Breast epithelium (tissue), 4 donors: Measurements from ENCODE around the gene OCIAD2. TPM values are rescaled to one million over a fixed set of nuclear protein-coding genes. Genes with fewer than 3 reads are reported as not detected.

Experiments used
- DNase-seq, 2 donors: peaks; one replicate each; pipeline ENCODE4 v3.0.0-alpha.2; 2019; ENCODE audit warnings: low spot score in 2 of 2
- H3K27ac ChIP-seq, 2 donors: fragments of 200-600 bp; sonication (generic) in 1 of 2; one replicate each; pipeline ENCODE4 v1.5.1; 2016 to 2019; ENCODE audit warnings: mild to moderate bottlenecking in 1 of 2
- H3K27me3 ChIP-seq, 2 donors: fragments of 200-600 bp; sonication (generic) in 1 of 2; one replicate each; pipeline versions ENCODE4 v1.5.1 to v1.6.0; 2017 to 2019; ENCODE audit warnings: control low read depth in 1 of 2, mild to moderate bottlenecking in 1 of 2
- H3K36me3 ChIP-seq: fragments of 200-600 bp; one replicate; pipeline ENCODE4 v1.5.1; 2019
- H3K4me1 ChIP-seq, 2 donors: fragments of 200-600 bp; sonication (generic); one replicate each; pipeline ENCODE4 v1.5.1; 2016 to 2019; ENCODE audit warnings: control low read depth in 1 of 2
- H3K4me3 ChIP-seq, 3 donors: fragments of 200-600 bp; sonication (generic); 1 replicate in 2 of 3; 2 replicates in 1 of 3; pipeline ENCODE4 v1.5.1; 2016 to 2019; ENCODE audit warnings: mild to moderate bottlenecking in 3 of 3, moderate library complexity in 2 of 3
- H3K9me3 ChIP-seq, 2 donors: fragments of 200-600 bp; sonication (generic) in 1 of 2; one replicate each; pipeline ENCODE4 v1.5.1; 2016 to 2019; ENCODE audit warnings: control low read depth in 1 of 2
- POLR2A ChIP-seq: fragments of 450-650 bp; IDR thresholded peaks from one replicate; pipeline ENCODE4 v1.6.1; 2016; ENCODE audit warnings: antibody characterized with exemption, mild to moderate bottlenecking, moderate library complexity
- POLR2AphosphoS5 ChIP-seq, 3 donors: sonication (generic); formaldehyde crosslinking; IDR thresholded peaks; one replicate each; pipeline ENCODE4 v1.6.1; 2017; ENCODE audit warnings: antibody characterized with exemption in 3 of 3
- intact Hi-C: fragments of 100-400 bp; cut with DNase I; formaldehyde crosslinking; loops from one replicate; pipeline ENCODE4 v1.15.1; 2023; ENCODE audit warnings: low total_unique reads
- total RNA-seq, 3 donors: library from RNA; depleted of rRNA; stranded (reverse); fragments of >200 nt; gene quantifications; one replicate each; pipeline ENCODE4 v1.1.0, GENCODE V29; 2016
- TF ChIP-seq, protein P1 (sequence below), 3 donors: fragments of 450-650 bp; IDR thresholded peaks; one replicate each; pipeline ENCODE4 v1.5.1; 2016 to 2017; ENCODE audit warnings: antibody characterized with exemption in 3 of 3, mild to moderate bottlenecking in 3 of 3, moderate library complexity in 3 of 3

Gene OCIAD2
- total RNA-seq, 3 donors from 2014 or later, result 9.2 to 22.0 (median 9.9) TPM

DNA sequence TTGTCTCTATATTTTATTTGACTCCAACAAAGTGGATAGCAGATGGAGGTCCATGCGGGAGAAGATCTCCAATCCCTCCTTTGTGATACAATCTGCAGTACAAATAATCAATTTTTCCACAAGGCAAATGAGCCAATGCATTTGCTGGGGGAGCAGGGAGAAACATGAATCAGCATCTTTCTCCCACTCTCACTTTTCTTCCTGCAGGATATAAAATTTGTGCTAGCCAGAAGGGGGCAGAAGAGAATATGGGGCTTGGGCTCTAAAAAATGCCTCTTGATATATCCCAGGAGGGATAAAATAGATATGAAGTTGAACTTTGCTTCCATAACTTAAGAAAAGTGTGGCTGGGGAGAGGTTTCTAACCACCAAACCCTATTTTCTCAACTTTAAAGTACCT is 41.2 kb upstream of the OCIAD2 start:
- Histone ChIP-seq H3K4me3 (no peak overlapping the region), H3K9me3 (peaks cover 0 to 17% of the 10 kb centered on the region in 2 donors), H3K36me3 (no peaks in the 10 kb centered on the region), H3K4me1 (no peaks in the 10 kb centered on the region), H3K27ac (no peak overlapping the region), H3K27me3 (no peaks in the 10 kb centered on the region)
- intact Hi-C loops, result no loop called here
- DNase-seq, result no peak
- TF ChIP-seq, protein P1, sequence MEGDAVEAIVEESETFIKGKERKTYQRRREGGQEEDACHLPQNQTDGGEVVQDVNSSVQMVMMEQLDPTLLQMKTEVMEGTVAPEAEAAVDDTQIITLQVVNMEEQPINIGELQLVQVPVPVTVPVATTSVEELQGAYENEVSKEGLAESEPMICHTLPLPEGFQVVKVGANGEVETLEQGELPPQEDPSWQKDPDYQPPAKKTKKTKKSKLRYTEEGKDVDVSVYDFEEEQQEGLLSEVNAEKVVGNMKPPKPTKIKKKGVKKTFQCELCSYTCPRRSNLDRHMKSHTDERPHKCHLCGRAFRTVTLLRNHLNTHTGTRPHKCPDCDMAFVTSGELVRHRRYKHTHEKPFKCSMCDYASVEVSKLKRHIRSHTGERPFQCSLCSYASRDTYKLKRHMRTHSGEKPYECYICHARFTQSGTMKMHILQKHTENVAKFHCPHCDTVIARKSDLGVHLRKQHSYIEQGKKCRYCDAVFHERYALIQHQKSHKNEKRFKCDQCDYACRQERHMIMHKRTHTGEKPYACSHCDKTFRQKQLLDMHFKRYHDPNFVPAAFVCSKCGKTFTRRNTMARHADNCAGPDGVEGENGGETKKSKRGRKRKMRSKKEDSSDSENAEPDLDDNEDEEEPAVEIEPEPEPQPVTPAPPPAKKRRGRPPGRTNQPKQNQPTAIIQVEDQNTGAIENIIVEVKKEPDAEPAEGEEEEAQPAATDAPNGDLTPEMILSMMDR (IDR thresholded peaks at IDR 0.05), result no peak
- TF ChIP-seq POLR2AphosphoS5 (IDR thresholded peaks at IDR 0.05) (no peak), POLR2A (no peak)

DNA sequence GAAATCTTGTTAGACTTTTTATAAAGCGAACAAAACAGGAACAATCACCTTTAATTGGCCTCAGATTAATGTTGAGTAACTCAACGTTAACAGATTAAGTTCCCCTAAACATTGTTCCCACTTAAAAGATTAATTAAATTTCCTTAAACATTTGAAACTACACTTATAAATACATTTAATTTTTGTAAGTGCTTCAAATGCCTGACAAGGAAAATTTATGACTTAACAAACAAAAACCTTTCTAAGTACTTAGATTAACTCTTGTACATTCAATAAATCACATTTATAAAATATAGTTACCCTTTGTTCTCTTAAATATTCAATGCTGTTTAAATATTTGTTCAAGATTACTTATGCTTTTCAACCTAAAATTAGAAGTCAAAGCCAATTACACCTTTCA is 39.4 kb upstream of the OCIAD2 start:
- TF ChIP-seq POLR2AphosphoS5 (IDR thresholded peaks at IDR 0.05) (no peak), POLR2A (no peak)
- TF ChIP-seq, protein P1 (IDR thresholded peaks at IDR 0.05), result no peak
- Histone ChIP-seq H3K27ac (no peak overlapping the region), H3K36me3 (no peaks in the 10 kb centered on the region), H3K9me3 (peaks cover 0 to 1% of the 10 kb centered on the region in 2 donors), H3K4me3 (no peak overlapping the region), H3K4me1 (no peaks in the 10 kb centered on the region), H3K27me3 (no peaks in the 10 kb centered on the region)
- intact Hi-C loops, result no loop called here
- no peak for DNase-seq

DNA sequence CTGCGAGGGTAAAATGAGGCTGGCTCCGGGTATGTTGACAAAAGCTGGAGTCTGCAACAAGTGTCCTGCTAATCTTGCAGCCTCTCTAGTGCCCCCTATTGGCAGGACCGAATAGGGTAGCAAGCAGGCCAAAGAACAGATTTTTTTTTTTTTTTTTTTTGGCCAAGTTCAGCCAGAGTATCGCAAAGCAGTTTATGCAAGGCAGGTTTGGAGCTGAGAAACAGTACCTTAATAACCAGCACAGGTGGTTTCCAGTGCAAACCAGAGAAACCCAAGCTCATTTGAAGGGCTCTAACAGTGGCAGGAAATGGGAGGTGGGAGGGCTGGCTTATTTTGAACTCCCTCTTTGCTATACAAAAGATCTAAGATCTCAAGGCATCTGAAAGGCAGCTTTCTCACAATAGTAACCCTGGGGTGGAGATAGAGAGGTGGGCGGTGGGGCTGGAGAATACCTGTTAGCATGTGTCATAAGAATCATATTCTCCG is 38.2 kb upstream of the OCIAD2 start:
- Histone ChIP-seq H3K27ac (no peak overlapping the region), H3K4me1 (no peaks in the 10 kb centered on the region), H3K4me3 (no peak overlapping the region), H3K27me3 (no peaks in the 10 kb centered on the region), H3K9me3 (no peaks in the 10 kb centered on the region), H3K36me3 (no peaks in the 10 kb centered on the region)
- TF ChIP-seq, protein P1 (IDR thresholded peaks at IDR 0.05), result no peak
- no peak for TF ChIP-seq POLR2A
- no peak for TF ChIP-seq POLR2AphosphoS5 (IDR thresholded peaks at IDR 0.05)
- DNase-seq, result no peak
- intact Hi-C loops, result no loop called here

DNA sequence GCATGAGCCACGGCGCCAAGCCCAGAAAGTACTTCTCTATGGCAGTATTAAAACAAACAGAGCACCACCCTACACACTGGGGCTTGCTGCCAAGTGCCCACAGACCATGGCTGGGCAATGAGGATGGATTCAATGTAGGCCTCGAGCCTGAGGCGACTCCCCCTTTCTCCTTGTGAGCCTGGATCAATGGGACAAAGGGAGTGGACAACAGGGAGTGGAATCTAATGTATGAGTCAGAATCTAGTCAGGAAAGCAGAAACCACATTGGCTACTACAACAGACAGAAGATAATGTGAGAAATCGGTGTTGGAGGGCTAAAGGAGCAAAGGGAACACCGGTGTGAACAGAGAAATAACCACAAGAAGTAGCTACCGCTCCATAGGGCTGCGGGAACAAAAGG is 37.7 kb upstream of the OCIAD2 start:
- DNase-seq, result no peak
- H3K4me3 ChIP-seq, result no peak overlapping the region
- no peak overlapping the region for H3K27ac ChIP-seq
- no peak for TF ChIP-seq POLR2A
- TF ChIP-seq, protein P1 (IDR thresholded peaks at IDR 0.05), result no peak
- no peak for TF ChIP-seq POLR2AphosphoS5 (IDR thresholded peaks at IDR 0.05)
- H3K36me3 ChIP-seq, result no peaks in the 10 kb centered on the region
- no peaks in the 10 kb centered on the region for H3K27me3 ChIP-seq
- no peaks in the 10 kb centered on the region for H3K4me1 ChIP-seq
- intact Hi-C loops, result no loop called here
- H3K9me3 ChIP-seq, result no peaks in the 10 kb centered on the region

DNA sequence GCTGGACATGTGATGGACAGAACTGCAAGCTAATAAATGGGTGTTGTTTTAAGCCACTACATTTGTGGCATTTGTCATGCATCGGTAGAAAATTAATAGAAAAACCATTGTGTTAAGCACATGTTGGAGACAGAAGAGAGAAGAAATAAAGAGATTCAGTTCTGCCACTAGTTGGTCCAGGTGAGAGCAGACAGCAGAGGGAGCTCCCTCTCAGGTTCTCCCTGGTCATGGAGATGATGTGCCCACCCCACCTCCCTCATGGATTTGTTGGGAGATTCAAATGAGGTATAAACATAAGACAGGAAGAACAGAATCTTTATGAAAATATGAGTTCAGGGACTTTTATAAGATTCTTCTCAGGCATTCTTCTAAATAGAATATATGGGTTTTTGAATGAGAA is 36.8 kb upstream of the OCIAD2 start:
- DNase-seq, result no peak
- no peak overlapping the region for H3K27ac ChIP-seq
- no peaks in the 10 kb centered on the region for H3K36me3 ChIP-seq
- no peaks in the 10 kb centered on the region for H3K27me3 ChIP-seq
- intact Hi-C loops, result no loop called here
- no peak overlapping the region for H3K4me3 ChIP-seq
- peaks cover 1 to 2% of the 10 kb centered on the region in 2 donors for H3K9me3 ChIP-seq
- no peaks in the 10 kb centered on the region for H3K4me1 ChIP-seq
- no peak for TF ChIP-seq POLR2A
- TF ChIP-seq, protein P1 (IDR thresholded peaks at IDR 0.05), result no peak
- TF ChIP-seq POLR2AphosphoS5 (IDR thresholded peaks at IDR 0.05), result no peak
